Parathyroid adenoma (tissue), 2 donors: ENCODE results near the gene F7.

ENCODE experiments used
- H2AFZ ChIP-seq: fragments of 300-600 bp; sonication (generic); one replicate; pipeline ENCODE4 v1.7.0; 2017; ENCODE audit warnings: antibody characterized with exemption, mild to moderate bottlenecking
- H3K27ac ChIP-seq: fragments of 300-600 bp; sonication (generic); one replicate; pipeline ENCODE4 v1.7.0; 2017
- H3K27me3 ChIP-seq: fragments of 300-600 bp; sonication (generic); one replicate; pipeline ENCODE4 v1.7.0; 2017; ENCODE audit warnings: low read length; ENCODE audit not compliant: control insufficient read depth, insufficient read depth
- H3K36me3 ChIP-seq: fragments of 300-600 bp; sonication (generic); one replicate; pipeline ENCODE4 v1.7.0; 2017; ENCODE audit warnings: low read length; ENCODE audit not compliant: control insufficient read depth, insufficient read depth
- H3K4me1 ChIP-seq: fragments of 300-600 bp; sonication (generic); one replicate; pipeline ENCODE4 v1.7.0; 2017; ENCODE audit warnings: control low read depth
- H3K4me2 ChIP-seq: fragments of 300-600 bp; sonication (generic); one replicate; pipeline ENCODE4 v1.7.0; 2017; ENCODE audit warnings: low read length
- H3K4me3 ChIP-seq: fragments of 300-600 bp; sonication (generic); one replicate; pipeline ENCODE4 v1.7.0; 2017; ENCODE audit warnings: low read depth, low read length
- H3K79me2 ChIP-seq: fragments of 300-600 bp; sonication (generic); one replicate; pipeline ENCODE4 v1.7.0; 2017; ENCODE audit warnings: control low read depth
- H3K9ac ChIP-seq: fragments of 300-600 bp; sonication (generic); one replicate; pipeline ENCODE4 v1.7.0; 2017; ENCODE audit warnings: mild to moderate bottlenecking
- H3K9me3 ChIP-seq: fragments of 300-600 bp; sonication (generic); one replicate; pipeline ENCODE4 v1.7.0; 2017; ENCODE audit warnings: low read length; ENCODE audit not compliant: control insufficient read depth
- CTCF ChIP-seq: fragments of 300-600 bp; sonication (generic); IDR thresholded peaks from one replicate; pipeline ENCODE4 v1.7.0; 2017; ENCODE audit warnings: antibody characterized with exemption, mild to moderate bottlenecking
- donor health status: primary hyperparathyroidism.

Gene F7

GRCh38 chr13:113114511-113115362, 9.1 kb downstream of the F7 start:
- no peak overlapping the region for H3K4me2 ChIP-seq
- no peaks in the 10 kb centered on the region for H3K4me1 ChIP-seq
- H3K4me3 ChIP-seq, result no peak overlapping the region
- H3K79me2 ChIP-seq, result no peaks in the 10 kb centered on the region
- no peak overlapping the region for H3K27ac ChIP-seq
- H3K9me3 ChIP-seq, result no peaks in the 10 kb centered on the region
- no peak for TF ChIP-seq CTCF
- H3K36me3 ChIP-seq, result no peaks in the 10 kb centered on the region
- H3K27me3 ChIP-seq, result no peaks in the 10 kb centered on the region
- H2AFZ ChIP-seq, result no peak overlapping the region
- no peak overlapping the region for H3K9ac ChIP-seq

- Histone ChIP-seq H3K4me1 (no peaks in the 10 kb centered on the region), H3K36me3 (no peaks in the 10 kb centered on the region), H3K4me3 (no peak overlapping the region), H3K9ac (no peak overlapping the region), H3K79me2 (no peaks in the 10 kb centered on the region), H3K27me3 (no peaks in the 10 kb centered on the region), H3K4me2 (no peak overlapping the region), H3K9me3 (no peaks in the 10 kb centered on the region), H3K27ac (no peak overlapping the region), H2AFZ (no peak overlapping the region)
- no peak for TF ChIP-seq CTCF
Measured at GRCh38 chr13:113115363-113116205, 10.0 kb downstream of the F7 start.

DNA sequence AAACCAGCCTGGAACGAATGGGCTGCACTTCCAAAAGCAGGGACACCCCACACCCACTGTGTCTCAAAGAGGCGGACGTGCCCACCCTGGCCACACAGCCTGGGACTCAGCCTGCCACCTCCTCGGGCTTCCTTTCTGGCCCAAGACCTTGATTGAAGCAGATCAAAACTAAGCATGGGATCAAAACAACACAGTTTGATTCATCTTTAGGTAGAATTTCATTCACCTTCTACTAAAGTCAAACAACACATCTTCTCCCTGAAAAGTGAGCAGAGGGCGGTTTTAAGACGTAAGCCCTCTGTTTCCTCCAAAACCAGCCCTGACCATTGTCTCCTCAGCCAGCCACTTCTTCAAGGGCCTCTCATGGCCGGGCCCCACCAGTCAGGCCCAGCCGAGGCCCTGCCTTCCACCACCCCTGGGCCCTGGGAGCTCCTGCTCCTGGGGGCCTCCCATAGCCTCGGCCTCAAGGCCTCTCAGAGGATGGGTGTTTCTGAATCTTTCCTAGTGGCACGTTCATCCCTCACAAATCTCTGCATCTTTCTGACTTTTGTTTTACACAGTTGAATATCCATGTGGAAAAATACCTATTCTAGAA, 10.7 kb downstream of the F7 start:
- H3K4me1 ChIP-seq, result no peaks in the 10 kb centered on the region
- H3K4me3 ChIP-seq, result no peak overlapping the region
- H2AFZ ChIP-seq, result no peak overlapping the region
- H3K9ac ChIP-seq, result no peak overlapping the region
- H3K79me2 ChIP-seq, result no peaks in the 10 kb centered on the region
- H3K27ac ChIP-seq, result no peak overlapping the region
- no peaks in the 10 kb centered on the region for H3K36me3 ChIP-seq
- no peaks in the 10 kb centered on the region for H3K27me3 ChIP-seq
- H3K4me2 ChIP-seq, result no peak overlapping the region
- no peak for TF ChIP-seq CTCF
- no peaks in the 10 kb centered on the region for H3K9me3 ChIP-seq

GRCh38 chr13:113116871-113117271, 11.3 kb downstream of the F7 start:
- H3K9me3 ChIP-seq, result no peaks in the 10 kb centered on the region
- no peak overlapping the region for H3K9ac ChIP-seq
- no peak for TF ChIP-seq CTCF
- no peak overlapping the region for H3K4me3 ChIP-seq
- no peak overlapping the region for H3K27ac ChIP-seq
- H3K36me3 ChIP-seq, result no peaks in the 10 kb centered on the region
- H3K27me3 ChIP-seq, result no peaks in the 10 kb centered on the region
- no peak overlapping the region for H2AFZ ChIP-seq
- no peak overlapping the region for H3K4me2 ChIP-seq
- no peaks in the 10 kb centered on the region for H3K79me2 ChIP-seq
- no peaks in the 10 kb centered on the region for H3K4me1 ChIP-seq
